Neuronal stem cell (in vitro differentiated cells): ENCODE measurements around the gene TTLL13. TPM values are rescaled to one million over a fixed set of nuclear protein-coding genes. Genes with fewer than 3 reads are reported as not detected.
A peak's percentile ranks its signal among the peaks of the same experiment; 100 is the strongest.

ENCODE experiments used
- DNase-seq: peaks from one replicate; pipeline ENCODE4 v3.0.0-alpha.2; 2013; ENCODE audit warnings: low spot score
- H2AFZ ChIP-seq: one replicate; pipeline ENCODE4 v1.6.1; 2013; ENCODE audit warnings: mild to moderate bottlenecking, low read length, inconsistent platforms
- H2AK5ac ChIP-seq: 2 replicates; pipeline ENCODE4 v1.6.1; 2013; ENCODE audit warnings: low read depth, mild to moderate bottlenecking, inconsistent platforms, low read length, moderate library complexity, mixed read lengths
- H2BK120ac ChIP-seq: 2 replicates; pipeline ENCODE4 v1.6.1; 2013; ENCODE audit warnings: low read depth, mild to moderate bottlenecking, inconsistent platforms, low read length, moderate library complexity, mixed read lengths
- H2BK12ac ChIP-seq: one replicate; pipeline ENCODE4 v1.6.1; 2013; ENCODE audit warnings: low read length, inconsistent platforms
- H2BK15ac ChIP-seq: 2 replicates; pipeline ENCODE4 v1.6.1; 2013; ENCODE audit warnings: mild to moderate bottlenecking, low read length, inconsistent platforms, mixed read lengths
- H2BK5ac ChIP-seq: one replicate; pipeline ENCODE4 v1.6.1; 2013; ENCODE audit warnings: inconsistent platforms, mild to moderate bottlenecking, low read length, moderate library complexity
- H3K14ac ChIP-seq: one replicate; pipeline ENCODE4 v1.6.1; 2013; ENCODE audit warnings: low read length, inconsistent platforms
- H3K18ac ChIP-seq: 2 replicates; pipeline ENCODE4 v1.6.1; 2013; ENCODE audit warnings: low read length, inconsistent platforms
- H3K23ac ChIP-seq: 2 replicates; pipeline ENCODE4 v1.6.1; 2013; ENCODE audit warnings: low read depth, mild to moderate bottlenecking, mixed read lengths, low read length, inconsistent platforms; ENCODE audit not compliant: poor library complexity
- H3K27ac ChIP-seq: replicated peaks from 3 replicates; pipeline ENCODE4 v1.5.1; 2013; ENCODE audit warnings: low read length, inconsistent platforms
- H3K27me3 ChIP-seq, 3 experiments: 2 replicates each; pipeline ENCODE4 v1.6.1; 2013; ENCODE audit warnings: low read length in 3 of 3, mild to moderate bottlenecking in 2 of 3, inconsistent platforms in 1 of 3, low read depth in 1 of 3, mixed read lengths in 1 of 3, moderate library complexity in 1 of 3; ENCODE audit not compliant: control insufficient read depth in 3 of 3, insufficient read depth in 3 of 3
- H3K36me3 ChIP-seq, 2 donors: replicated peaks in 1 of 2; 2 replicates each; pipeline ENCODE4 v1.6.1; 2013; ENCODE audit warnings: low read length in 2 of 2; ENCODE audit not compliant: control insufficient read depth in 2 of 2, insufficient read depth in 2 of 2
- H3K4ac ChIP-seq: 2 replicates; pipeline ENCODE4 v1.6.1; 2013; ENCODE audit warnings: inconsistent platforms, mild to moderate bottlenecking, low read length, moderate library complexity
- H3K4me1 ChIP-seq, 2 donors: 1 replicate in 1 of 2; 2 replicates in 1 of 2; pipeline ENCODE4 v1.6.1; 2013; ENCODE audit warnings: low read length in 2 of 2, low read depth in 1 of 2; ENCODE audit not compliant: control insufficient read depth in 2 of 2, insufficient read depth in 1 of 2
- H3K4me2 ChIP-seq: one replicate; pipeline ENCODE4 v1.6.1; 2013; ENCODE audit warnings: mild to moderate bottlenecking, low read length, inconsistent platforms; ENCODE audit not compliant: insufficient read depth, poor library complexity, severe bottlenecking
- H3K4me3 ChIP-seq, 2 donors: 2 replicates each; pipeline ENCODE4 v1.5.1; 2013; ENCODE audit warnings: low read length in 2 of 2, mild to moderate bottlenecking in 2 of 2, inconsistent platforms in 1 of 2, moderate library complexity in 1 of 2
- H3K79me1 ChIP-seq: one replicate; pipeline ENCODE4 v1.6.1; 2013; ENCODE audit warnings: low read depth, mild to moderate bottlenecking, inconsistent platforms, low read length, moderate library complexity
- H3K9ac ChIP-seq: one replicate; pipeline ENCODE4 v1.6.1; 2013; ENCODE audit warnings: mild to moderate bottlenecking, low read depth, low read length, inconsistent platforms; ENCODE audit not compliant: poor library complexity
- H3K9me3 ChIP-seq, 2 donors: replicated peaks in 1 of 2; 2 replicates each; pipeline versions ENCODE3 to v1.6.1; 2013; ENCODE audit warnings: low read length in 2 of 2, mild to moderate bottlenecking in 2 of 2, inconsistent platforms in 1 of 2, low read depth in 1 of 2, mixed read lengths in 1 of 2, moderate library complexity in 1 of 2; ENCODE audit not compliant: control insufficient read depth in 2 of 2, insufficient read depth in 1 of 2
- H4K8ac ChIP-seq: one replicate; pipeline ENCODE4 v1.6.1; 2013; ENCODE audit warnings: low read depth, mild to moderate bottlenecking, inconsistent platforms, low read length, moderate library complexity
- H4K91ac ChIP-seq: one replicate; pipeline ENCODE4 v1.6.1; 2013; ENCODE audit warnings: low read length, low read depth, mild to moderate bottlenecking, inconsistent platforms; ENCODE audit not compliant: poor library complexity
- WGBS, 2 donors: extraction: QIAGEN DNeasy Blood & Tissue Kit; methylation state at CpG; one replicate each; pipeline ENCODE4 v1.1.7; 2013; ENCODE audit warnings: missing lambda C conversion rate in 2 of 2, mixed read lengths in 1 of 2; ENCODE audit not compliant: insufficient read length in 2 of 2, insufficient replicate concordance in 1 of 2; ENCODE audit errors: extremely low coverage in 2 of 2; 5-methylcytosine and 5-hydroxymethylcytosine counted together
- polyA plus RNA-seq, 2 experiments: library from polyadenylated mRNA; stranded (reverse); fragments of 200-250 nt; gene quantifications; one replicate each; pipeline ENCODE4 v1.2.3, GENCODE V29; 2013

Gene TTLL13, protein sequence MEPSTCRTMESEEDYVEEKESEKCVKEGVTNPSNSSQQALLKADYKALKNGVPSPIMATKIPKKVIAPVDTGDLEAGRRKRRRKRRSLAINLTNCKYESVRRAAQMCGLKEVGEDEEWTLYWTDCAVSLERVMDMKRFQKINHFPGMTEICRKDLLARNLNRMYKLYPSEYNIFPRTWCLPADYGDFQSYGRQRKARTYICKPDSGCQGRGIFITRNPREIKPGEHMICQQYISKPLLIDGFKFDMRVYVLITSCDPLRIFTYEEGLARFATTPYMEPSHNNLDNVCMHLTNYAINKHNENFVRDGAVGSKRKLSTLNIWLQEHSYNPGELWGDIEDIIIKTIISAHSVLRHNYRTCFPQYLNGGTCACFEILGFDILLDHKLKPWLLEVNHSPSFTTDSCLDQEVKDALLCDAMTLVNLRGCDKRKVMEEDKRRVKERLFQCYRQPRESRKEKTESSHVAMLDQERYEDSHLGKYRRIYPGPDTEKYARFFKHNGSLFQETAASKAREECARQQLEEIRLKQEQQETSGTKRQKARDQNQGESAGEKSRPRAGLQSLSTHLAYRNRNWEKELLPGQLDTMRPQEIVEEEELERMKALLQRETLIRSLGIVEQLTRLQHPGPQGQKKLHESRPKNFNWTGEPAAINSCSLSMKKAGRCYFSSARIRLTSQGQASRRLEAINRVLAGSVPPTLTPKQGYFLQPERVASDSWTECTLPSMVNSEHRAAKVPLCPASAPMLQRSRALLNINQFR
- polyA plus RNA-seq (2013, experiment 1 of 2) = 0.32 TPM
- 0.10 TPM for polyA plus RNA-seq (2013, experiment 2 of 2)

GRCh38 chr15:90249203-90249863 lies at the start of gene TTLL13:
TTLL13 (plus strand) TSS chr15:90249556; CDS start chr15:90250631, 1,075 bp downstream.
- no CpG with 5 or more reads among the region's 44 CpGs for WGBS, 2 donors
- Histone ChIP-seq H2BK5ac (no peak within 1 kb of the TSS), H3K27ac (no peak within 1 kb of the TSS), H4K91ac (no peak within 1 kb of the TSS), H3K4me3 (peak within 1 kb of the TSS; percentile 73 to 86), H3K36me3 (no peaks in the 10 kb centered on the region), H2BK120ac (no peak within 1 kb of the TSS), H3K4ac (no peak within 1 kb of the TSS), H4K8ac (no peak within 1 kb of the TSS), H2AK5ac (no peak within 1 kb of the TSS), H2BK15ac (peak within 1 kb of the TSS; percentile 15), H3K79me1 (no peaks in the 10 kb centered on the region), H3K4me2 (peak within 1 kb of the TSS; percentile 92), H3K27me3 (peaks cover 0 to 3% (median 0%) of the 10 kb centered on the region in 3 experiments), H3K9ac (peak within 1 kb of the TSS; percentile 67), H3K9me3 (no peaks in the 10 kb centered on the region), H3K23ac (peak within 1 kb of the TSS; percentile 58), H3K14ac (no peak within 1 kb of the TSS), H3K18ac (peak within 1 kb of the TSS; percentile 95), H2AFZ (peak within 1 kb of the TSS; percentile 100), H2BK12ac (no peak within 1 kb of the TSS), H3K4me1 (peaks cover 2 to 7% of the 10 kb centered on the region in 2 donors)
- DNase-seq = peak; percentile 92

- H3K27me3 ChIP-seq = no peaks in the 10 kb centered on the region
- H2AFZ ChIP-seq = peak overlapping the region; percentile 92
- peak overlapping the region; percentile 18 for H3K4ac ChIP-seq
- peaks cover 0 to 14% of the 10 kb centered on the region in 2 donors for H3K36me3 ChIP-seq
- H2BK120ac ChIP-seq = no peak overlapping the region
- H3K4me3 ChIP-seq = peak overlapping the region; percentile 90 to 99
- H3K14ac ChIP-seq = no peak overlapping the region
- peak overlapping the region; percentile 94 for H3K18ac ChIP-seq
- H2BK12ac ChIP-seq = no peak overlapping the region
- peak overlapping the region; percentile 57 for H3K27ac ChIP-seq
- H3K4me2 ChIP-seq = peak overlapping the region; percentile 95
- H4K8ac ChIP-seq = no peak overlapping the region
- H4K91ac ChIP-seq = no peak overlapping the region
- H2AK5ac ChIP-seq = no peak overlapping the region
- H2BK15ac ChIP-seq = peak overlapping the region; percentile 20
- peak overlapping the region; percentile 80 for H3K9ac ChIP-seq
- peak overlapping the region; percentile 52 for H3K23ac ChIP-seq
- WGBS, 2 donors = no CpG with 5 or more reads among the region's 24 CpGs
- no peak for DNase-seq
- H3K4me1 ChIP-seq = peaks cover 11% of the 10 kb centered on the region in 2 donors
- H3K79me1 ChIP-seq = peaks cover 7% of the 10 kb centered on the region
- no peaks in the 10 kb centered on the region for H3K9me3 ChIP-seq
- H2BK5ac ChIP-seq = no peak overlapping the region
Observed at GRCh38 chr15:90200534-90201129, 48.7 kb upstream of the TTLL13 start.

- Histone ChIP-seq H3K9me3 (no peaks in the 10 kb centered on the region), H3K23ac (peak within 1 kb of the TSS; percentile 96), H3K14ac (peak within 1 kb of the TSS; percentile 95), H2AK5ac (peak within 1 kb of the TSS; percentile 40), H3K36me3 (peaks cover 0 to 19% of the 10 kb centered on the region in 2 donors), H4K91ac (no peak within 1 kb of the TSS), H3K79me1 (peaks cover 7% of the 10 kb centered on the region), H3K4me2 (peak within 1 kb of the TSS; percentile 95), H2BK5ac (peak within 1 kb of the TSS; percentile 83), H4K8ac (no peak within 1 kb of the TSS), H2BK15ac (peak within 1 kb of the TSS; percentile 20), H2BK12ac (no peak within 1 kb of the TSS), H3K9ac (peak within 1 kb of the TSS; percentile 98), H3K27ac (peak within 1 kb of the TSS; percentile 58), H3K27me3 (no peaks in the 10 kb centered on the region), H3K4me1 (peaks cover 11% of the 10 kb centered on the region in 2 donors), H3K4ac (peak within 1 kb of the TSS; percentile 42), H2BK120ac (no peak within 1 kb of the TSS), H3K18ac (peak within 1 kb of the TSS; percentile 97), H3K4me3 (peak within 1 kb of the TSS; percentile 90 to 99), H2AFZ (peak within 1 kb of the TSS; percentile 92)
- WGBS, 2 donors = no CpG with 5 or more reads among the region's 88 CpGs
- peak; percentile 85 for DNase-seq
Observed at GRCh38 chr15:90201130-90201943, 48.0 kb upstream of the TTLL13 start, which contains the start of gene SEMA4B. SEMA4B (plus strand) TSS chr15:90201330; CDS start chr15:90201579, 249 bp downstream.
